GM19025 (cell line): Measurements from ENCODE around the gene MKRN1.
"Not testable (repeated sequence)": the region's sequence is repeated elsewhere in the genome, so short reads cannot be mapped to it uniquely, and the experiment has no call there.

Source experiments
- ATAC-seq: cut with Tn5 transposase; IDR thresholded peaks from one replicate; pipeline ENCODE4 v1.9.1; 2021; ENCODE audit warnings: mild to moderate bottlenecking, low read depth, moderate library complexity; ENCODE audit not compliant: unreplicated experiment

Gene MKRN1

DNA sequence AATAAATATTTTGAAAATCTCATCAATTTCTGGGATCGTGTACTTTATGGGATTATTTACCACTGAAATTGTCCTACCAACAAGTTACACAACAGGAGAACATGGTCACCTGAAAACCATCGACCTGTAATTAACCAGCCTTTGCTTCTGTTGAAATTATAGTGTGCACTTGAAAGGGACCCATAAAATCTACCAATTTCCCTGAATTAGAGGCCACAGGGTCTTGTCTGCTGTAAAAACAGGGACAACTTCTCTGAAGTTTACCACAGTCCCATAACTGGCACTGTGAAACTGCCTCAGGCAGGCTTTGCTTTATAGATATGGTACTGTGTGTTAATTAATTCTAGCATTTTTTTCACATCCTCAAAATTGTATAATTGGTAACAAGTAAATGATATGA, 37.8 kb downstream of the MKRN1 start:
- ATAC-seq = no peak

DNA sequence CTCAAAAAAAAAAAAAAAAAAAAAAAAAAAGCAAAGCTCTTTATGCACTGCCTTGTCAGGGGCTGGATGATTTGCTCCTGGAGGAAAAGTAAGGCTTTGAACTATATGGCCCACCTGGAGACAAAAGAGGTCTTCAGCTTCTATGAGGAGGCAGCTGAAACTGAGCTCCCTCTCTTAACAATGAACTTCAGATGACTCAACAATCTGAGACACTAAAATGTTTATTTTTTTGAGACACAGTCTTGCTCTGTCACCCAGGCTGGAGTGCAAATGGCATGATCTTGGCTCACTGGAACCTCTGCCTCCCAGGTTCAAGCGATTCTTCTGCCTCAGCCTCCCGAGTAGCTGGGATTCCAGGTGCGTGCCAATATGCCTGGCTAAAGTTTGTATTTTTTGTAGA, 38.7 kb downstream of the MKRN1 start:
- no peak for ATAC-seq

DNA sequence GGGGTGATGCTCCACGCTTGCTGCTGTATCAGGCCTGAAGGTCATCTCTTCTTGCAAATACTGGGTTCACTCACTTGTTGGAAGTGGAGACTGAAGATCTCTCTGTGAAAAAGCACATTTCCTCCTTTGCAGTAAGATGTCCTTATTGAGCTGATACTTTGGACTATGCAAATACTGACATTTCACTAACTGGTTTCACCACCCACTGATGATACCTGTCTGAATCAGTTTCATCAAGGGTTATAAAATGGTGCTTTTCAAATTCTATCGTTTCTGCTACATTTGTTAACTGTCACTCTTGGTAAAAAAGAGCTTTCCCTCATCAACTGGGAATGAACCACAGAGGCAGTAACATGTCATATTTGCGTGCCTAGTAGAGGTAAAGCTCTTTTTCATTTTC, 39.9 kb downstream of the MKRN1 start:
- peak; percentile 90 for ATAC-seq

DNA sequence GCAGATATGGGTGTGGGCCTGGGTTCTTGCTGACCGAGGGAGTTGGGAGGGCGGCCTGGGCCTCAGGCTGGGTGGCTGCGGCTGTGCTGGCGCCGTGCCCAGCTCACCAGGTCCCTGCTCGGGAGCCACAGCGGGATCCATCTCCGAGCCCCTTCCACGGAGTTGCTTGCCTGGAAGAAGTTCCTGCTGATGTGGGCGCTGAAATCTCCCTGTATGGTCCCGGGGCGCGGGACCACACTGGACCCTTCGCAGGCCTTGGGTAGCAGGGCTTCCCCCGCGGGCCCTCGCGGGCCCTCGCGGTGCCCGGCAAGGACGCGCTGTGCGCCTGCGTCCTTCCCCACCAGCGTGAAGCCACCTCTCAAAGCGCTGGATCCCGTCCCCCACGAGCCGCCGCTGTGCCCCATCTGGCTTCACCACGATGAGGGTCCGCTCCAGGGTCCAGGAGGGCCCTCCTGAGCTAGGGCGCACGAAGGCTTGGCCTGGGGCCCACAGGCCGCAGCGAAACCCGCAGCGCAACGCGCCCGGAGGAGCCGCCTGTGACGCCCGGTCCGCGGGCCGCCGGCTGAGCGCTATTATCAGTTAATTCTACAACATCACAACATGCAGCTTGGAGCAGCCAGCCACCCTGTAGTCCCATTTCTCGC, 43.9 kb downstream of the MKRN1 start:
- ATAC-seq = no peak

DNA sequence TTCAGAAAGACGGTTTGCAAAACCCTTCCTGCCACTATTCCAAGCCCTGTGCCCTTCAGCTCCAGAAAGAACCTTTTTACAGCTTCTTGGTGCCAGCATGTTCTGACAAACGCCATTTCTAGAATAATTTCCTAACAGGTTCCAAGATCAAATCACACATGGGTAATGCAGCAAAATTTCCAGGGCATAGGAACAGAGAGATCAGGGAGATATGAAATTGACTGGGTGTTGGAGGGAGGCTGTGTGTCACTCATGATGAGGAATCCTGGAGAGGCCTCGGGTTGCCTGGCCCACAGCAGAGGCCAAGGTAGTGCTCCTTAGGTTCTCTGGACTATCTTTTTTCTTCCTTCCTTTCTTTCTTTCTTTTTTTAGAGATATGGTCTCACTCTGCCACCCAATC, 45.9 kb downstream of the MKRN1 start:
- ATAC-seq = no peak

DNA sequence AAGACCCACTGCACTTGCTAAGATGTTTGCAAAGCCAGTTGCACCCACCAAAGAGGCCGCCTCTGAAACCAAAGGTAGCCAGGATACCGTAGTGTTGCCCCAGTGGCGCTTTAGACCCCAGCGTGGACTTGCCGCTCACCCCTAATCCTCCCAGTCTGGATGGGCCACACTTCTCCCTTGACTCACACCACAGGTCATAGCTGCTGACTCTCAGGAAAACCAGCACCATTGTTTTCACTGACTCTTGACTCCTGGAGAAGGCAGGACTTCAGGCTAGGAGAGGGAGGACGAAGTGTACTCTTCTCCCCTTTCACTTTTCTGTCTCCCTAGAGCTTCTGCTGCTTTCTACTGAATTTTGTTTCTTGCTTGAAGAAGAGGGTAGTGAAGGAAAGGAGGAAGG, 53.2 kb downstream of the MKRN1 start:
- no peak for ATAC-seq

DNA sequence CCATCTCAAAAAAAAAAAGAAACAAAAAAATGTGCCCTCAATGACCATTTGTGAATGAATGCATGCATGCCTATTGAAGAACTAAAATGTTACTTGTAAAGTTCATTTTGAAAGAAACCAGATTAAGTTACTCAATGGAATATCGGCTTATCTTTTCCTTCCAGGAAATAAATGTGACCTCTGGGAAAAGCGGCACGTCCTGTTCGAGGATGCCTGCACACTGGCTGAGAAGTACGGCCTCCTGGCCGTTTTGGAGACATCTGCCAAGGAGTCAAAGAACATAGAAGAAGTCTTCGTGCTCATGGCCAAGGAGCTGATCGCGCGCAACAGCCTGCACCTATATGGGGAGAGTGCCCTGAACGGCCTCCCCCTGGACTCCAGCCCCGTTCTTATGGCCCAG, 53.6 kb downstream of the MKRN1 start:
- ATAC-seq = no peak

DNA sequence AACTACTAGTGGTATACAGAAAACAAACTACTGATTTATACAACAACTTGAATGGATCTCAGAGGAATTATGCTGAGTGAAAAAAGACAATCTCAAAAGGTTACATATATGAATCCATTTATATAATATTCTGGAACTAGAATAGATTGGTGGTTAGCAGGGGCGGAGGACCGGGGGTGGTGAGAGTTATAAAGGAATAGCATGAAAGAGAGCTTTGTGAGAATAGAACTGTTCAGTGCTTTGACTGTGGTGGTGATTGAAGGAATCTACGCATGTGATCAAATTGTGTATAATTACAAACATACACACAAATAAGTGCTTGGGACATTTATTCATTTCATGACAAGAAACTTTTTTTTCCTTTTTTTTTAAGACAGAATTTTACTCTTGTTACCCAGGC, 55.8 kb downstream of the MKRN1 start:
- no peak for ATAC-seq

DNA sequence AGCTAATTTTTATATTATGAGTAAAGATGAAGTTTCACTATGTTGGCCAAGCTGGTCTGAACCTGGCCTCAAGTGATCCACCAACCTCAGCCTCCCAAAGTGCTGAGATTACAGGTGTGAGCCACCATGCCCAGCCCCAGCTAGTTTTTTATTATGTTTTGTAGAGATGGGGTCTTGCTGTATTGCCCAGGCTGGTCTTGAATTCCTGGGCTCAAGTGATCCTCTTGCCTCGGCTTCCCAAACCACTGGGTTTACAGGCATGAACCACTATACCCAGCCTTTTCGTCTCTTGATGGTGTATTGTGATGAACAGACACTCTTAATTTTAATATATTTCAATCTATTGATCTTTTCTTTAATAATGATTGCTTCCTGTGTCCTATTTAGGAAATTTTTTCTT, 57.8 kb downstream of the MKRN1 start:
- ATAC-seq = no peak

DNA sequence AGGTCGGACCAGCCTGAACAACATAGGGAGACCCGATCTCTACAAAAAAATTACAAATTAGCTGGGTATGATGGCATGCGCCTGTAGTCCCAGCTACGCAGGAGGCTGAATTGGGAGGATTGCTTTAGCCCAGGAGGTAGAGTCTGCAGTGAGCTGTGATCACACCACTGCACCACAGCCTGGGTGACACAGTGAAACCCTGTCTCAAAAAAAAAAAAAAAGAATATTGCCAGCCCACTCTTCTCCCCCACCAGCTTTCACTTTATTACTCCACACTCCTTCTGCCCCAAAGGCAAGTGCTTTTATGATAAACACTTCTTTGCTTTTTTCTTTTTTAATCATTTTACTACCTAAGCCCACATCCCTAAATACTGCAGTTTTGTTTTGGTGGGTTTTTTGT, 60.7 kb downstream of the MKRN1 start:
- ATAC-seq = no peak

DNA sequence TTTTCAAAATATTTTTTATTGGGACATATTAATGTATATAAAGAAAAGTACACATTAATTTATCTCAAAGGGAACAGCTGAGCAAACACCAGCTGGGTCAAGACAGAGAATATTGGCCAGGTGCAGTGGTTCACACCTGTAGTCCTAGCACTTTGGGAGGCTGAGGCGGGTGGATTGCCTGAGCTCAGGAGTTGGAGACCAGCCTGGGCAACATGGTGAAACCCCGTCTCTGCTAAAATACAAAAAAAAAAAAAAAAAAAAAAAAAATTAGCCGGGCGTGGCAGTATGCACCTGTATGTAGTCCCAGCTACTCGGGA, 61.2 kb downstream of the MKRN1 start:
- ATAC-seq = not testable (repeated sequence)

DNA sequence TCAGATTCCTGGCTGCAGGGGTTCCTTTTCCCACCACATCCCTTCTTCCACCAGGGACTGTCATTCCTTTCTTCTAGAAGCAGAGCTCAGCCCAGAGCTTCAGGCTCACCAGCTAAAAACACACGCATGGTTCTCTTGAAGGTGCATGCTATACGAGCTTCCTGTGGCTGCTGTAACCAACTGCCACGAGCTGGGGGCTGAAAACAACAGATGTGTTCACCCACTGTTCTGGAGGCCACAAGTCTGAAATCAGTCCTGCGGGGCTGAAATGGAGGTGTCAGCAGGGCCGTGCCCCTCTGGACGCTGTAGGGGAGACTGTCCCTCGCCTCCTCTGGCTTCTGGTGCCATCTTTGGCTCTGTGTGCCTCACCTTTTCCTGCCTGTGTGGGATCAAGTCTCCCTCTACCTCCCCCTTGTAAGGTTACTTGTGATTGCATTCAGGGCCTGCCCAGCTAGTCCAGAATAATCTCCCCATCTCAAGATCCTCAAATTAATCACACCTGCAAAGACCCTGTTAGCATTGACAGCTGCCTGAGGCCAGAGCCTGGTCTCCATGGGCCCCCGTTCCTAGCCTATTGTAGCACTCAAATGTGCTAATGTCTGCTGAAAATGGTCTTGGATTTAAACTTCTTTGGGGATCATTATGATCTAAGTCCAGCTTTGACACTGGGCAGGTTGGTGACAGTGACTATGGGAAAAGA, 61.7 kb downstream of the MKRN1 start:
- no peak for ATAC-seq

DNA sequence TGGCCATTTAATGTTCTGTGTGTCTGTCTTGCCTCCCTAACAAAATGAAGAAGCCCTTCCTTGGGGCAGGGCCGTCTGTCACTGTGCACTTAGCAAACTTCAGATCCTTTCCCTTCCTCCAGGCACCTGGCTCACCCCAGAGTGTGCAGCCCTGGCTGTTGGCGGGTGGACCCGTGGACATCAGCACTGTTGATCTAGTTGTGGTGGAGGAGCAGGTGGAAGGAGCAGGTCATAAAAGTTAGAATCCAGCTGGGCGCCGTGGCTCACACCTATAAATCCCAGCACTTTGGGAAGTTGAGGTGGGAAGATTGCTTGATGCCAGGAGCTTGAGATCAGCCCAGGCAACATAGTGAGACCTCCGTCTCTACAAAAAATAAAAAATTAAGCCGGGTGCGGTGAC, 62.7 kb downstream of the MKRN1 start:
- ATAC-seq = no peak

DNA sequence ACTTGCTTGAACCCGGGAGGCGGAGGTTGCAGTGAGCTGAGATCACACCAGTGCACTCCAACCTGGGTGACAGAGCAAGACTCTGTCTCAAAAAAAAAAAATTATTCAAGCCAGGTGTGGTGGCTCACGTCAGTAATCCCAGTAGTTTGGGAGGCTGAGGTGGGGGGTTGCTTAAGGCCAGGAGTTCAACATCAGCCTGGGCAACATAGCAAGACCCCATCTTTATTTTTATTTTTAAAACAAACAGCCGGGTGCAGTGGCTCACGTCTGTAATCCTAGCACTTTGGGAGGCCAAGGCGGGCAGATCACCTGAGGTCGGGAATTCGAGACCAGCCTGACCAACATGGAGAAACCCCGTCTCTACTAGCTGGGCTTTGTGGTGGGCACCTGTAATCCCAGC, 63.5 kb downstream of the MKRN1 start:
- not testable (repeated sequence) for ATAC-seq

DNA sequence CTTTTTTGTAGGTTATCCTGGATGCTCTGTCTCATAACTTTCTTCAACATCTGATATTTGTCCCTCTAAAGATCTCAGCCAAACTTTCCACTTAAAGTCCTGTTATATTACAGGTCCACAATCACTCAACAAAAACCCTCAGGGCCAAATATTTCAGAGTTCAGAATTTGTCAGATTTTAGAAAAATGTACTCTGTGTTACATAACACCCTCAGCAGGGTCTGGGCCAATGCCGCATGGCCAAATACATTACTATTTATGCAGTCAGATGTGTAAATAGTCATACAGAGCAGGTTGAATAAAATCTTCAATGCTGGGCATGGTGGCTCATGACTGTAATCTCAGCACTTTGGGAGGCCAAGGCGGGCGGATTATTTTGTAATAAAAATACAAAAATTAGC, 63.9 kb downstream of the MKRN1 start:
- ATAC-seq = no peak

DNA sequence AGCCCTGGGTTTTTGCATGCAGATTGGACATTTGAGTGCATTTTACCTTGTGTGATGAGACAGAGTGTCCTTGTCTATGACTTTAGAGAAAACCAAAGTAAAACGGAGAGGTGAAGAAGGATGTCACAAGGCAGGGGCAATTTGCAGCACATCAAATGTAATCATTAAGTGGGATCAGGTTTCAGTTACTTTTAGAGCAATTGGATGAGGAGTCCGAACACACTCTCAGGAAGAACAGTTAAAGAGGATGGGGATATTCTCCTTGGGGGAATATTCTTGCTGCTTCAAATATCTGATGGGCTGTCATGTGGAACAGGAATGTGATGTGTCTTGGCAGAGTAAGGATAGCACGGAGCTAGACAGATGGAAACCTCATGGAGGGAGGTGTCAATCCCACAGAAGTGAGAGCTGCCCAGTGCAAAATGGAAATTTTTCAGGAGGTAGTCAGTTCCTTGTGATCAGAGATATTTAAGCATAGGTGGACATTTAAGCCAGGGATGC, 74.7 kb downstream of the MKRN1 start:
- ATAC-seq = no peak

DNA sequence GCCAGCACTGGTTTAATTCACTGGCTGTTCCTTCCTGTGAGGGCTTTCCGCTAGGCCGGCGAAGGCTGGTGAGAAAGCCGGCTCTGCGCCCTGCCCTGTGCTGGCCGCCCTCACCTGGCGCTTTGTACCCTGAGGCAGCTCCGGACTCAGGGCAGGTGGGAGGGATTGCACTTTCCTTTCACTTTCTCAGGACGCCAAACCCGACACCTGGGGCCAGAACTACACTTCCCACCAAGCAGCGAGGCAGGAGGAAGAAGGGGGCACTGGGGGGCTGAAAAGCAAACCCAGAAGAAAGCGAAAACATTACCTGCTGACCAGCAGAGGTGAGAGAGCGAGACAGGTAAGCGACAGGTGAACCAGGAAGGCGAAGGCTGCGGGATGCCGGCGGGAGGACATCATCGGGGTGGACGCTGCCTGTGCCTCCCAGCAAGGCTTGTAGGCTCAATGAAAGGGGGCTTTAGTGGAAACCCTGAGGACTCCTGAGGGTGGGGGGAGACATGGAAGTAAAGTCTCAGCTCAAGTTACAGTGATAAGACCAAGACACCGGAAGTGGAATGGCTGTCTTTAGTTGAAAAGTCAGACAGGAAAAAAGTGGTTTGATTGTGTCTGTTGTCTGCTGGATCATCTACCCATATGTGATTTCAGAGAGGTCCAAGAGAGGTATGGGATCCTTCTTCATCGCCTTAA, 75.3 kb downstream of the MKRN1 start, which contains the start of gene RAB19:
Gene RAB19, plus strand, starts transcription at position 181 of the 687 bp plus-strand sequence. CDS start 3,589 bp downstream, outside the sequence.
- no peak for ATAC-seq
